Measurements from ENCODE around the gene ONECUT3. TPM values are rescaled to one million over a fixed set of nuclear protein-coding genes. Genes with fewer than 3 reads are reported as not detected.

The ONECUT3 gene
- total RNA-seq, 4 donors from 2014 or later, result 0.04 TPM; not detected in 3

GRCh38 chr19:1830568-1830967 lies 77.3 kb downstream of the ONECUT3 start:
- no peaks in the 10 kb centered on the region for H3K9me3 ChIP-seq
- ATAC-seq, result no peak
- WGBS, 2 donors (ENCODE audit: low coverage in 1 of 2), result 86 to 93% methylated on average over 6 to 14 of the region's 15 CpGs
- no peaks in the 10 kb centered on the region for H3K27me3 ChIP-seq
- H3K36me3 ChIP-seq, result peaks cover 0 to 69% of the 10 kb centered on the region in 2 donors
- peaks cover 0 to 37% (median 15%) of the 10 kb centered on the region in 3 donors for H3K4me1 ChIP-seq
- H3K4me3 ChIP-seq, result no peak overlapping the region
- H3K27ac ChIP-seq, result no peak overlapping the region
- TF ChIP-seq EP300 (IDR thresholded peaks at IDR 0.05) (no peak), POLR2A (IDR thresholded peaks at IDR 0.05) (no peak), CTCF (IDR thresholded peaks at IDR 0.05) (no peak), POLR2AphosphoS5 (IDR thresholded peaks at IDR 0.05) (no peak)

Small RNA genes lying within 50 kb of the gene (small RNA-seq; reads per million reads assigned to genes)
- gene RF00017, result 0 reads per million in 4 donors

Other genes starting within 250 kb of the ONECUT3 start
- 1 to 10 TPM; 1.3 to 9.7 (median 3.6) TPM for gene ADAMTSL5, start 240.5 kb upstream of the ONECUT3 start, total RNA-seq
- under 1 TPM in 1 of 4 donors, not detected in 3; 0.15 TPM for gene PLK5, start 229.4 kb upstream of the ONECUT3 start, total RNA-seq
- gene MEX3D, start 185.2 kb upstream of the ONECUT3 start, total RNA-seq, result 10 to 100 TPM; 18.8 to 47.8 (median 28.7) TPM
- gene MBD3, start 160.6 kb upstream of the ONECUT3 start, total RNA-seq, result 100 to 1,000 TPM in 1 of 4 donors, 10 to 100 TPM in 3; 80.3 to 159 (median 95.7) TPM
- 100 to 1,000 TPM in 1 of 4 donors, 10 to 100 TPM in 3; 78.2 to 102 (median 92.4) TPM for gene UQCR11, start 148.0 kb upstream of the ONECUT3 start, total RNA-seq
- gene TCF3, start 100.9 kb upstream of the ONECUT3 start, total RNA-seq, result 10 to 100 TPM; 21.2 to 62.0 (median 39.6) TPM
- gene ATP8B3, start 58.8 kb downstream of the ONECUT3 start, total RNA-seq, result 1 to 10 TPM in 1 of 4 donors, under 1 TPM in 3; 0.27 to 1.4 (median 0.48) TPM
- 10 to 100 TPM; 11.4 to 29.9 (median 16.1) TPM for gene REXO1, start 95.0 kb downstream of the ONECUT3 start, total RNA-seq
- 1 to 10 TPM; 1.4 to 7.1 (median 5.5) TPM for gene KLF16, start 110.1 kb downstream of the ONECUT3 start, total RNA-seq
- gene ABHD17A, start 132.0 kb downstream of the ONECUT3 start, total RNA-seq, result 100 to 1,000 TPM in 1 of 4 donors, 10 to 100 TPM in 3; 80.0 to 117 (median 91.0) TPM
- 1 to 10 TPM in 3 of 4 donors, under 1 TPM in 1; 0.47 to 4.2 (median 2.3) TPM for gene ADAT3, start 151.9 kb downstream of the ONECUT3 start, total RNA-seq
- 10 to 100 TPM; 48.6 to 73.4 (median 58.1) TPM for gene SCAMP4, start 151.9 kb downstream of the ONECUT3 start, total RNA-seq
- gene CSNK1G2, start 187.7 kb downstream of the ONECUT3 start, total RNA-seq, result 10 to 100 TPM; 40.4 to 57.4 (median 46.2) TPM